H9 (cell line): Measurements from ENCODE around the gene PCCA. TPM values are rescaled to one million over a fixed set of nuclear protein-coding genes. Genes with fewer than 3 reads are reported as not detected.

Experiments
- DNase-seq: peaks from one replicate; pipeline ENCODE4 v3.0.0-alpha.2; 2017
- H2AFZ ChIP-seq: one replicate; pipeline ENCODE4 v1.6.1; 2013; ENCODE audit warnings: mild to moderate bottlenecking, low read length, control low read depth, moderate library complexity
- H2AK5ac ChIP-seq: 2 replicates; pipeline ENCODE4 v1.6.1; 2013; ENCODE audit warnings: low read length, control low read depth, mixed read lengths; ENCODE audit not compliant: insufficient read length
- H2BK120ac ChIP-seq: one replicate; pipeline ENCODE4 v1.6.1; 2013; ENCODE audit warnings: low read depth, mild to moderate bottlenecking, low read length, control low read depth, inconsistent platforms; ENCODE audit not compliant: poor library complexity, severe bottlenecking
- H2BK12ac ChIP-seq: 2 replicates; pipeline ENCODE4 v1.6.1; 2013; ENCODE audit warnings: low read length, control low read depth, mixed read lengths, low read depth; ENCODE audit not compliant: insufficient read length
- H2BK15ac ChIP-seq: 2 replicates; pipeline ENCODE4 v1.6.1; 2013; ENCODE audit warnings: low read depth, low read length, control low read depth
- H2BK20ac ChIP-seq: one replicate; pipeline ENCODE4 v1.6.1; 2013; ENCODE audit warnings: low read depth, mild to moderate bottlenecking, low read length, control low read depth, inconsistent platforms; ENCODE audit not compliant: poor library complexity, severe bottlenecking
- H2BK5ac ChIP-seq: 2 replicates; pipeline ENCODE4 v1.6.1; 2013; ENCODE audit warnings: low read length, control low read depth, mixed read lengths; ENCODE audit not compliant: insufficient read length
- H3K14ac ChIP-seq: 2 replicates; pipeline ENCODE4 v1.6.1; 2013; ENCODE audit warnings: low read length, control low read depth; ENCODE audit not compliant: insufficient read depth
- H3K18ac ChIP-seq: 2 replicates; pipeline ENCODE4 v1.6.1; 2013; ENCODE audit warnings: low read depth, mild to moderate bottlenecking, mixed read lengths, low read length, control low read depth; ENCODE audit not compliant: insufficient read length
- H3K23ac ChIP-seq: 2 replicates; pipeline ENCODE4 v1.6.1; 2013; ENCODE audit warnings: low read length, control low read depth, mixed read lengths, low read depth; ENCODE audit not compliant: insufficient read length
- H3K23me2 ChIP-seq: 2 replicates; pipeline ENCODE4 v1.6.1; 2013; ENCODE audit warnings: low read depth, mild to moderate bottlenecking, mixed read lengths, low read length, control low read depth; ENCODE audit not compliant: insufficient read length, poor library complexity, severe bottlenecking
- H3K27ac ChIP-seq: 2 replicates; pipeline ENCODE4 v1.5.1; 2013; ENCODE audit warnings: low read length, control low read depth, mixed read lengths, low read depth; ENCODE audit not compliant: insufficient read length
- H3K27me3 ChIP-seq: 2 replicates; pipeline ENCODE4 v1.6.1; 2013; ENCODE audit warnings: low read length, control low read depth, inconsistent platforms; ENCODE audit not compliant: insufficient read depth
- H3K4ac ChIP-seq: 2 replicates; pipeline ENCODE4 v1.6.1; 2013; ENCODE audit warnings: low read depth, mild to moderate bottlenecking, control low read depth, inconsistent platforms, low read length, moderate library complexity
- H3K4me1 ChIP-seq: 2 replicates; pipeline ENCODE4 v1.6.1; 2013; ENCODE audit warnings: low read length, control low read depth, inconsistent platforms; ENCODE audit not compliant: insufficient read depth
- H3K4me2 ChIP-seq: 2 replicates; pipeline ENCODE4 v1.6.1; 2013; ENCODE audit warnings: low read length, control low read depth, mixed read lengths; ENCODE audit not compliant: insufficient read length, insufficient read depth
- H3K56ac ChIP-seq: 2 replicates; pipeline ENCODE4 v1.6.1; 2013; ENCODE audit warnings: low read depth, mild to moderate bottlenecking, mixed read lengths, low read length, control low read depth; ENCODE audit not compliant: insufficient read length
- H3K79me1 ChIP-seq: 2 replicates; pipeline ENCODE4 v1.6.1; 2013; ENCODE audit warnings: low read depth, mild to moderate bottlenecking, moderate library complexity, low read length, control low read depth, inconsistent platforms; ENCODE audit not compliant: insufficient read depth, poor library complexity, severe bottlenecking
- H3K79me2 ChIP-seq: 2 replicates; pipeline ENCODE4 v1.6.1; 2013; ENCODE audit warnings: low read length, control low read depth, inconsistent platforms; ENCODE audit not compliant: insufficient read depth
- H3K9ac ChIP-seq: 2 replicates; pipeline ENCODE4 v1.6.1; 2013; ENCODE audit warnings: low read length, control low read depth, mixed read lengths; ENCODE audit not compliant: insufficient read length; ENCODE audit errors: extremely low read depth
- H3K9me3 ChIP-seq: one replicate; pipeline ENCODE4 v1.6.1; 2013; ENCODE audit warnings: low read depth, low read length, inconsistent platforms; ENCODE audit not compliant: control insufficient read depth
- H3T11ph ChIP-seq: one replicate; pipeline ENCODE4 v1.6.1; 2013; ENCODE audit warnings: mild to moderate bottlenecking, low read length, control low read depth, inconsistent platforms
- H4K20me1 ChIP-seq: one replicate; pipeline ENCODE4 v1.6.1; 2013; ENCODE audit not compliant: control insufficient read depth, insufficient read length, insufficient read depth
- H4K5ac ChIP-seq: 2 replicates; pipeline ENCODE4 v1.6.1; 2013; ENCODE audit warnings: low read depth, mild to moderate bottlenecking, mixed read lengths, low read length, control low read depth; ENCODE audit not compliant: insufficient read length
- H4K8ac ChIP-seq: replicated peaks from 2 replicates; pipeline ENCODE4 v1.6.1; 2013; ENCODE audit warnings: low read length, control low read depth, mixed read lengths, low read depth; ENCODE audit not compliant: insufficient read length
- H4K91ac ChIP-seq: 2 replicates; pipeline ENCODE4 v1.6.1; 2013; ENCODE audit warnings: low read depth, mild to moderate bottlenecking, moderate library complexity, mixed read lengths, low read length, control low read depth; ENCODE audit not compliant: insufficient read length
- H3K27ac Mint-ChIP-seq, 3 experiments: 2 replicates in 2 of 3; 3 replicates in 1 of 3; pipeline ENCODE4 v1.8.0; 2020 to 2021; ENCODE audit warnings: mixed read lengths in 3 of 3, mild to moderate bottlenecking in 1 of 3, moderate library complexity in 1 of 3
- H3K27me3 Mint-ChIP-seq: 2 replicates; pipeline ENCODE4 v1.8.0; 2021; ENCODE audit warnings: low read depth, mild to moderate bottlenecking, moderate library complexity, mixed read lengths
- H3K36me3 Mint-ChIP-seq, 3 experiments: 2 replicates in 2 of 3; 3 replicates in 1 of 3; pipeline ENCODE4 v1.8.0; 2020 to 2021; ENCODE audit warnings: low read depth in 3 of 3, mixed read lengths in 3 of 3; ENCODE audit not compliant: insufficient read depth in 1 of 3
- H3K4me1 Mint-ChIP-seq, 2 experiments: 2 replicates each; pipeline ENCODE4 v1.8.0; 2020; ENCODE audit warnings: mixed read lengths in 2 of 2
- H3K4me3 Mint-ChIP-seq, 2 experiments: 2 replicates in 1 of 2; 3 replicates in 1 of 2; pipeline ENCODE4 v1.8.0; 2020 to 2021; ENCODE audit warnings: mild to moderate bottlenecking in 2 of 2, mixed read lengths in 2 of 2, moderate library complexity in 1 of 2
- H3K9me3 Mint-ChIP-seq, 2 experiments: 2 replicates in 1 of 2; 3 replicates in 1 of 2; pipeline ENCODE4 v1.8.0; 2020; ENCODE audit warnings: mild to moderate bottlenecking in 2 of 2, mixed read lengths in 2 of 2, moderate library complexity in 1 of 2
- CTCF ChIP-seq: fragments of 200-600 bp; sonication (generic); conservative IDR thresholded peaks from 3 replicates; pipeline ENCODE4 v1.8.0; 2021; ENCODE audit warnings: antibody characterized with exemption, mild to moderate bottlenecking
- WGBS: extraction: QIAGEN DNeasy Blood & Tissue Kit; methylation state at CpG from one replicate; pipeline ENCODE4 v1.1.7; 2013; ENCODE audit warnings: missing lambda C conversion rate, low lambda C conversion rate, mixed read lengths; ENCODE audit not compliant: insufficient read length; ENCODE audit errors: extremely low coverage; 5-methylcytosine and 5-hydroxymethylcytosine counted together
- long read RNA-seq: library from polyadenylated mRNA; unstranded; transcript quantifications from one replicate; pipeline ENCODE4 v2.0.0, GENCODE V29; 2020
- total RNA-seq: library from RNA; stranded (reverse); gene quantifications from 2 replicates; pipeline ENCODE4 v1.2.1, GENCODE V29; 2021

PCCA gene
- total RNA-seq, result 54.2 and 56.5 TPM in 2 replicates
- long read RNA-seq, transcript PCCA-201 (23 exons, 2,418 nt), result minor isoform, 24 of 407 reads
- long read RNA-seq, transcript PCCA-202 (24 exons, 2,494 nt), result major isoform, 265 of 407 reads
- long read RNA-seq, transcript PCCA-203 (23 exons, 2,481 nt), result minor isoform, 16 of 407 reads
- long read RNA-seq, partial matches to known transcripts, result 26 of 407 reads
- long read RNA-seq, other reads (novel, unspliced or antisense), result 76 of 407 reads

- Histone ChIP-seq H3K4me1 (no peaks in the 10 kb centered on the region), H2AFZ (no peak within 1 kb of the TSS), H3K9me3 (no peaks in the 10 kb centered on the region), H2AK5ac (no peak within 1 kb of the TSS), H3K18ac (peak within 1 kb of the TSS; percentile 72), H3K27ac (peak within 1 kb of the TSS; percentile 7), H2BK20ac (no peak within 1 kb of the TSS), H4K20me1 (no peaks in the 10 kb centered on the region), H4K8ac (no peak within 1 kb of the TSS), H2BK120ac (no peak within 1 kb of the TSS), H3K56ac (no peak within 1 kb of the TSS), H3K4me2 (peak within 1 kb of the TSS; percentile 98), H3K27me3 (no peaks in the 10 kb centered on the region), H2BK5ac (no peak within 1 kb of the TSS), H3K4ac (no peak within 1 kb of the TSS), H4K5ac (no peak within 1 kb of the TSS), H3K23me2 (peaks cover 10% of the 10 kb centered on the region), H3K23ac (no peak within 1 kb of the TSS), H4K91ac (no peak within 1 kb of the TSS), H2BK15ac (no peak within 1 kb of the TSS), H3K79me1 (peaks cover 3% of the 10 kb centered on the region), H3K9ac (peak within 1 kb of the TSS; percentile 96), H2BK12ac (no peak within 1 kb of the TSS), H3T11ph (no peak within 1 kb of the TSS), H3K14ac (peak within 1 kb of the TSS; percentile 92; the same call in 1 of the 2 replicates), H3K79me2 (peaks cover 26% of the 10 kb centered on the region; the same call in 1 of the 2 replicates)
- peak; percentile 99 for DNase-seq
- WGBS, result no CpG with 5 or more reads among the region's 77 CpGs
- peaks cover 41% of the 10 kb centered on the region in 2 experiments for H3K4me1 Mint-ChIP-seq
- peaks cover 21 to 43% (median 41%) of the 10 kb centered on the region in 3 experiments for H3K36me3 Mint-ChIP-seq
- no peak for TF ChIP-seq CTCF
- H3K4me3 Mint-ChIP-seq, result peak within 1 kb of the TSS; percentile 87 to 96
- H3K27ac Mint-ChIP-seq, result peak within 1 kb of the TSS; percentile 96 to 97 (median 97)
- H3K9me3 Mint-ChIP-seq, result 0 out of 5 replicates have a peak, but pooled peaks cover 0 to 2% of the 10 kb centered on the region in 2 experiments
- no peaks in the 10 kb centered on the region; the same call in 1 of the 2 replicates for H3K27me3 Mint-ChIP-seq
Measured at GRCh38 chr13:100088644-100089464, at the start of gene PCCA. PCCA (plus strand) TSS chr13:100089093; CDS start chr13:100089121, 28 bp downstream.
